SK-N-MC (cell line): Measurements from ENCODE around the gene MGAT5.

ENCODE experiments used
- EZH2 ChIP-seq: fragments of 200-600 bp; sonication (generic); IDR thresholded peaks from one replicate; pipeline ENCODE4 v1.6.1; 2017; ENCODE audit warnings: antibody characterized with exemption
- FOXP2 ChIP-seq: optimal IDR thresholded peaks from 2 replicates; pipeline ENCODE3; 2011; ENCODE audit warnings: mild to moderate bottlenecking, moderate library complexity; ENCODE audit not compliant: insufficient read depth; ENCODE audit errors: extremely low read length, control extremely low read depth
- POLR2AphosphoS5 ChIP-seq: IDR thresholded peaks from 2 replicates; pipeline ENCODE4 v1.6.1; 2012; ENCODE audit warnings: mild to moderate bottlenecking, low read depth, low read length, borderline replicate concordance

DNA sequence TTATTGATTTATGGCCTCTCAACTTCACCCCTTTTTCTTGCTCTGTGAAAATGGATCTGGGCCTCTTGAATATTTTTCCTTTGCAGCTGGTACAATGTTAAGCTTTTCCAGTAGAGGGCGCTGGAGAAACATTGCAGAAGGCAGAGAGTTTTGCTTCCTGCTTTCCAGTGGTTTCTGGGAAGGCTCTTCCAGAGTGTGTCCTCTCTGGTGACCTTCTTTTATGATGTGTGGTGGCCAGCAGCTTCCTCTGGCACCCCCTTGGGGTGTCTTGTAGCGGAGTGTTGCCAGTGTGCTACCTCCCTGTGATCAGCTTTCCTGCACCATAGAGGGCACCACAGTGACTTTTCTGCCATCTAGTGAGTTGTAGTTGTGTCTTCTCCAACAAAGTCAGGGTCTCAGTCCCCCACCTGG is 25.4 kb upstream of the MGAT5 start:
- TF ChIP-seq POLR2AphosphoS5 = no peak
- no peak for TF ChIP-seq EZH2
- no peak for TF ChIP-seq FOXP2
